Stimulated activated CD4-positive, alpha-beta T cell treated with anti-CD3 and anti-CD28 coated beads, TNF-alpha, amount 100 ng/mL, for 24 hours (primary cell): ENCODE data around the gene CCZ1.
"Not testable (repeated sequence)": the region's sequence is repeated elsewhere in the genome, so short reads cannot be mapped to it uniquely, and the experiment has no call there.

Source experiments
- DNase-seq, 3 experiments: peaks; one replicate each; pipeline ENCODE4 v3.0.0-alpha.2; 2020; ENCODE audit warnings: low read depth in 3 of 3

Gene CCZ1

DNA sequence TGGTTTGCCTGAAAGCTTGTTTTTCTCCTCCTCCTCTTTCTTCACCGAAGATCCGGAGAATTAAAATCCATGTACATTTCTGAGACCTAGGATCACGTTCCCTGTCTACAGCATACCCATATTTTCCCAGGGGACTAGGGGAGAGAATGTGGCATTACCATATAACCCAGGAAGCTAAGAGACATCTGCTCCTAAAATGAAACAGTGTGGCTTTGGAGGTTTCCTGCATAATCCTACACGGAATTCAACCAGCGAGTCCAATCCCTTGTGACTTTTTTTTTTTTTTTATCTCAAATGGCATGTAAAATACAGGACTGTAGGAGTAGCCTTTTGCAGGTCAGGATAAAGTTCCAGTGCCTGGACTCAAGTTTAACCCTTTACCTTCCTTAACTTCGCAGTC, 10.3 kb downstream of the CCZ1 start:
- DNase-seq = not testable (repeated sequence)

- not testable (repeated sequence) for DNase-seq
These were observed 18.0 kb downstream of the CCZ1 start for GRCh38 chr7:5916529-5916928.

DNA sequence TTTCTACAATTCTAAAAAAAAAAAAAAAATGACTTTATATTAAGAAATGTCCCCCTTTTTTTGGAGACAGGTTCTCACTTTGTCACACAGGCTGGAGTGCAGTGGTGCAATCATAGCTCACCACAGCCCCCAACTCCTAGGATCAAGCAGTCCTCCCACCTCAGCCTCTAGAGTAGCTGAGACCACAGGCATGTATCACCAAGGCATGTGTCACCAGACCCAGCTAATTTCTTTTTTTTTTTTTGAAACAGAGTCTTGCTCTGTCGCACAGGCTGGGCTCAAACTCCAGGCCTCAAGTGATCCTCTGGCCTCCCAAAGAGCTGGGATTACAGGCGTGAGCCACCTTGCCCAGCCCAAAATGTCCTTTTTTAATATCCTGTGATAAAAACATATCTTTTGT, 25.6 kb downstream of the CCZ1 start:
- not testable (repeated sequence) for DNase-seq

- DNase-seq = not testable (repeated sequence)
These were observed 26.1 kb downstream of the CCZ1 start for GRCh38 chr7:5924630-5925029.

- not testable (repeated sequence) for DNase-seq
These were observed 27.8 kb downstream of the CCZ1 start for GRCh38 chr7:5926263-5926870.

DNA sequence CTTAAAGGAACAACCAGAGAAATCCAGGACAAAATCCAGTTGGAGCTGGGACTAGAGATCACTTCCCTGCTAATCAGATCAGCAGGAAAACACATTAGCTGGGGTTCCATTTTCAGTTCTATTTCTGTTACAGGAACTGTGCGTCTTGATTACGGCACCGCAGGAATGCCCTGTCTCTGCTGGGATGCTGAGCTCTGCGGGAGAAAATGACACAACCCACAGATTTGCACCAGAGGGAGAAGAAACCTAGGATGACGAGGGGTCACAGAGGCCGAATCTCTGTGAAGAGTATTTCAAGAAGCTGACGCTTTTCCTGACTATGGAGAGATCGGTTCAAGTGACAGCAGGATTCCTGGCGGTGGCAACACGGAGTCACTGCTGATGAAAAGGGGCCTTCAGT, 31.8 kb downstream of the CCZ1 start:
- DNase-seq = not testable (repeated sequence)

DNA sequence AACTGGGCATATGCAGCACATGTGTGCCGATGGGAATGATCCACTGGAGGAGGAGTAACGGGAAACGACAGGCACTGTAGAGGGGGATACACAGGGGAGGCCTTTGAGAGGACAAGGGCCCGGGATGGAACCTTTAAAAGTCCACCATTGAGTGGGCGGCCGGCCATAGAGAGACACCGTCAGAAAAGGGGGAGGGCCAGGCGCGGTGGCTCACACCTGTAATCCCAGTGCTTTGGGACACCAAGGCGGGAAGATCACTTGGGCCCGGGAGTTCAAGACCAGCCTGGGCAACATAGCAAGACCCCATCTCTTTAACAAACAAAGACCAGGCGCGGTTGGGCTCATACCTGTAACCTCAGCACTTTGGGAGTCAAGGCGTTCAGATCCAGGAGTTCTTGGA, 32.7 kb downstream of the CCZ1 start:
- DNase-seq = not testable (repeated sequence)

- not testable (repeated sequence) for DNase-seq
These were observed 33.5 kb downstream of the CCZ1 start for GRCh38 chr7:5931905-5932644.

DNA sequence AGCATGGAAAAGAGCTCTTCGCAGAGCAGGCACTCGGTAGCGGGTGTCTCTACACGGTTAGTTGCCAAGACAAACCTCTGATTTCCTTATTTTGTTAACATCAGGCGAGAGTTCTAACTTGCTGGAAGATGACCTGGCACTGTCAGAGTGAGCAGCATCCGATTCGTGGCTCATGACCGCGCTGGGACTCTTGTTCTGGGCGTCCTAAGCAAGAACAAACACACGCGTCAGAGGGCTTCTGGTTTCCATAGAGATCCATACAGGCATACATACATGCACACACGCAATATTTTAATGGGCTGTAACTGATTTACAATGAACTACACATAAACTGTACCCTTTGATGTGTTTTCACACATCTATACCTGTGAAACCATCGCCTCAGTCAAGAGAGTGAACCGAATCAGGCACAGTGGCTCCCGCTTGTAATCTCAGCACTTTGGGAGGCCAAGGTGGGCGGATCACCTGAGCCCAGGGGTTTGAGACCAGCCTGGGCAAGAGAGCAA, 36.5 kb downstream of the CCZ1 start:
- not testable (repeated sequence) for DNase-seq

DNA sequence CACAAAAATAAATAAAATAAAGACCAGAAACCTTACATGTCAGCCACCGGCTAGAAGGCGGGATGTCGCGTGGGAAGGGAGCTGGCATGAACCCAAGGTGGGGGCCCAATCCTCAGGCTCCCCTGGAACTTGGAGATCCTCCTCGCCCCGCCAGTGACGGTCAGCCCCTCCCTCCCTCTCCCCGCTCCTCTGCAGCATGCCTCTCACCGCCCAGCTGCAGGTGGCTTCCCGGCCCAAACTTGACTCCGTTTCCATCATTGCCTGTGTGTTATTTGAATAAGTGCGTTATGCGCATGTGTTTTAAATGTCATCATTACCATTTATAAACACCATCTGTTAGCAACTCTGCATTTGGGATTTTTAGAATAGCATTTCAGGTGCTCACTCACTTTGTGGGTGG, 64.7 kb downstream of the CCZ1 start:
- not testable (repeated sequence) for DNase-seq

DNA sequence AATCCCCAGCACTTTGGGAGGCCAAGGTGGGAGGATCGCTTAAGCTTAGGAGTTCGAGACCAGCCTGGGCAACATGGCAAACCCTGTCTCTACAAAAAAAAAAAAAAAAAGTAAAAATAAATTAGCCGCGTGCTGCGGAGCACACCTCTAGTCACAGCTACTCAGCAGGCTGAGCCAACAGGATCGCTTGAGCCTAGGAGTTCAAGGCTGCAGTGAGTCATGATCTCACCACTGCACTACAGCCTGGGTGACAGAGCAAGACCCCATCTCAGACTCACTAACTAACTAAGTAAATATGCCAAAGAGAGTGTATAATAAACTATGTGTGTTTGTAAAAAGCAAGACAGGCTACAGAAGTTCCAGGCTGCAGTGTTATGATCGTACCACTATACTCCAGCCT, 65.3 kb downstream of the CCZ1 start:
- DNase-seq = not testable (repeated sequence)

GRCh38 chr7:5970347-5970911, 71.9 kb downstream of the CCZ1 start, which contains the start of gene RSPH10B:
Gene RSPH10B (minus strand): TSS chr7:5970689. CDS start chr7:5967116, 3,573 bp downstream.
- DNase-seq = not testable (repeated sequence)

DNA sequence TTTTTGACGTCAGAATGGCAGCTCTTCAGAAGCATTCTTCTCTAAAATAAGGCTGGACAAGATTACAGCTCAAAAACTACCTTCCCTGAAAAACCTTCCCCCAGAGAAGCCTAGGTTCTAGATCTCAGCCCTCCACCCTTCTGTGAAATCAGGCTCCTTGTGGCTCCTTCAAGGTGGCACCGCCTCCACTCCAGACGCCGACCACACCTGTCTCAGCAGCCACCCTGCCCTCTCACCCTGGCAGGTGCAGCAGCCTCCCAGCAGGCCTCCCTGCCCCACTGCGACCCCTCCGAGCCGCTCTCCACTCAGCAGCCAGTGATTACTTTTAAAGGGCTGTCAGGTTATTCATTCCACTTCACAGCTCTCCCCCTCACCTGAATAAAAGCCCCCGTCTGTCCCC, 75.0 kb downstream of the CCZ1 start:
- not testable (repeated sequence) for DNase-seq
